GM12891 (cell line): ENCODE results near the gene ARHGEF40.

Experiments
- DNase-seq: peaks from one replicate; pipeline ENCODE4 v3.0.0; 2011; ENCODE audit warnings: low spot score; ENCODE audit not compliant: insufficient read length
- FAIRE-seq: peaks from 2 replicates; lab custom pipeline; 2011; peaks lifted over from hg19 to GRCh38; lab: Jason Lieb, UNC
- PAX5 ChIP-seq: IDR thresholded peaks from 2 replicates; pipeline ENCODE4 v1.6.1; 2011; ENCODE audit warnings: low read length, moderate library complexity, mild to moderate bottlenecking; ENCODE audit not compliant: insufficient read depth, severe bottlenecking
- POLR2A ChIP-seq: IDR thresholded peaks from 2 replicates; pipeline ENCODE4 v1.6.1; 2011; ENCODE audit warnings: low read depth, low read length, control low read depth
- POLR2AphosphoS5 ChIP-seq: IDR thresholded peaks from 2 replicates; pipeline ENCODE4 v1.6.1; 2011; ENCODE audit warnings: low read depth, low read length, control low read depth
- POU2F2 ChIP-seq: IDR thresholded peaks from 2 replicates; pipeline ENCODE4 v1.6.1; 2011; ENCODE audit warnings: low read depth, mild to moderate bottlenecking, control low read depth, low read length, moderate library complexity
- SPI1 ChIP-seq: IDR thresholded peaks from 2 replicates; pipeline ENCODE4 v1.6.1; 2011; ENCODE audit warnings: low read depth, low read length, control low read depth
- TAF1 ChIP-seq: IDR thresholded peaks from 2 replicates; pipeline ENCODE4 v1.6.1; 2011; ENCODE audit warnings: low read depth, low read length, control low read depth

ARHGEF40 gene

DNA sequence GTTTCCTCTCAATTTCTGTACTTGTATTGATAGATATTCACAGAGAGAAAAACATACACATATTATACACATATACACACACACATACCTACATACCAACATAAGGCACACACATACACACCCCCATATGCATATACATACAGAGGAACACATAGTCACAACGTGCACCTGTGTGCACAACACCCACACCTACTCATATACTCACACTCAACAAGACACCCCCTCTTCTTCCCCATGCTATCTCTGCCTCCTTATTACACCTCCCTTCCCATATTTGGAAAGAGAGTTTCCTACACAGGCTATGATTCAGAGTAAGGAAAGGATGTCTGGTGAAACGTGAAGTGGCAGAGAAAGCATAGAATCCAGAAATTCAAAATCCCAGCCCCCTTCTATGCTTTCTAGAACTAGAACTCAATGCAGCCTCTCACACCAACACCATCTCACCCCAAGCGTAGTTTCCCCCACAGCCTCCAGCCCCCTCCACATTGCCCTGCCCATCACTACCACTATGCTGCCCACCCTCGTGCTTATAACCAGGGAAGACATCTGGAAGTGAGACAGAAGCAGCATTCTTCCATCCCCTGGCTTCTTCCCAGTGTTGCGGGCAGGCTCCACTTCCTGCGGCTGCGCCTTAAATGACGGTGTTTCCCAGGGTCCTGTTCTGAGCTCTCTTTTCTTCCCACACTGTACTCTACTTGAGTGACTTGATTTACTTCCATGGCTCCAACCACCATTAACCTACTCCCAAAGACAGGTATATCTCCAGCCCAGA is 10.1 kb upstream of the ARHGEF40 start:
- FAIRE-seq (no peak), DNase-seq (no peak)
- TF ChIP-seq TAF1 (no peak), POLR2A (no peak), SPI1 (no peak), POU2F2 (no peak), POLR2AphosphoS5 (no peak), PAX5 (no peak)

DNA sequence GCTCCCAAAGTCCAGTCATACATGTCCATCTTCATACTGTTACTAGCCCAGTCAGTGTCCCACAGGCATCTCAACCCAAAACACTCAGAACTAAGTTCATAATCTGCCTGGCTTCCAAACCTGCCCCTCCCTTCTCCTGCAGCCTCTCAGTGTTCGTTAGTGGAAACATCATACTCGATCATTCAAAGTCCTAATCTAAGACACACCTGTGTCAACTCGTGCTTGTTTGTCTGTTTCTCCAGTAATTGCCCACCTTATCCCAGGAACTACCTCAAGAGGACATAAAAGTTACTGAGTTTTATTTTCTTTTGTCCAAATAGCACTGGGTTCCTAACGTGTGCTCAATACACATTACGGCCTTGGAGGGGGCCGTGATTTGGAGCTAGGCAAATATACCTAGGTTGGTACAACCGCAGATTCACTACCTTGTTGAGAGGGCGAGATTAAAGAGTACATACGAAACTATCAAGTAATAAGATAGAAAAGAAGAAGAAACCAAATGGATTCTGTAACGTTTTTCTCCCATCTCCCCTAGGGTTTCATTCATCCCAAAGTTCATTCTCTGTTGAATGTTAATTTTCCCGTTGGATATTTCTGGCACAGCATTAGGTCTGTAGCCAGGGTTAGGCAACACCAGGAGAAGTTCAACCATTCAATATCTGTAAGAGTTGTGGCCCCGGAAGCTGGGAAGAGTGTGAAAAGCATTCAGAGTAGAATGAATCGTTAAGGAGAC is 9.3 kb upstream of the ARHGEF40 start:
- FAIRE-seq (no peak), DNase-seq (no peak)
- TF ChIP-seq POLR2AphosphoS5 (no peak), POLR2A (no peak), TAF1 (no peak), SPI1 (no peak), POU2F2 (no peak), PAX5 (no peak)

DNA sequence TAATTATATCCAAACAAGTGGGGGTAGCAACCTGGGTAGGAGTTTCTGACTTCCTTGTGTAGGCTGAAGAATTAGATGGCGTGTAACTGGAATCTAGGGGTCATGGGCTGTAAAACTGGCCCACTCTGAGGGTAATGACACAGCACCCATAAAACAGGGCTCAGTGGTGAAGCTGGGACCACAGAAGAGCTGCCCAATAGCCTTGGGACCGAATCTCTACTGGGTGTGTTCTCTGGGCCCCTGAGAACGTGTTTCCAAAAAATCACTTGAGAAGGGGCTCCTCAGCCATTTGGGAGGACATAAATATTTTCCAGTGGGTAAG is 8.8 kb upstream of the ARHGEF40 start:
- DNase-seq (no peak), FAIRE-seq (no peak)
- TF ChIP-seq POLR2A = no peak
- no peak for TF ChIP-seq POU2F2
- no peak for TF ChIP-seq SPI1
- no peak for TF ChIP-seq POLR2AphosphoS5
- TF ChIP-seq TAF1 = no peak
- no peak for TF ChIP-seq PAX5

DNA sequence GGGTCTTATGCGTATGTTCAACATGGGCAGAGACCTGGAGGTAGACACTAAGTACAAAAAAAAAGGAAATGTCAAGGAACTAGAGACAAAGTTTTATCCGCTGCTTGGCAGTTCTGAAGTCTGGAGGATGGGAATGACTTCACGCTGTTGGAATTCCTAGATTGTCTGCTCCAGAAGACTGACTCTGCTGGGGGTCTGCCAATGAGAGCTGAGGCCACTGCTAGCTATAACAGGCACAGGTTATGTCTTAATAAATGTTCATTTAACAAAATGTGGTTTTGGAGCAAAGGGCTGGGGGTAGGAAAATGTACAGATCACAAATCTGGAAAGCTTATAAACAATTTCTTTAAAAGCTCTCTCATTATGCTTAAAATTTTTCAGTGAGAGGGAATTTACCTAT is 6.6 kb upstream of the ARHGEF40 start:
- FAIRE-seq (no peak), DNase-seq (no peak)
- no peak for TF ChIP-seq POLR2A

DNA sequence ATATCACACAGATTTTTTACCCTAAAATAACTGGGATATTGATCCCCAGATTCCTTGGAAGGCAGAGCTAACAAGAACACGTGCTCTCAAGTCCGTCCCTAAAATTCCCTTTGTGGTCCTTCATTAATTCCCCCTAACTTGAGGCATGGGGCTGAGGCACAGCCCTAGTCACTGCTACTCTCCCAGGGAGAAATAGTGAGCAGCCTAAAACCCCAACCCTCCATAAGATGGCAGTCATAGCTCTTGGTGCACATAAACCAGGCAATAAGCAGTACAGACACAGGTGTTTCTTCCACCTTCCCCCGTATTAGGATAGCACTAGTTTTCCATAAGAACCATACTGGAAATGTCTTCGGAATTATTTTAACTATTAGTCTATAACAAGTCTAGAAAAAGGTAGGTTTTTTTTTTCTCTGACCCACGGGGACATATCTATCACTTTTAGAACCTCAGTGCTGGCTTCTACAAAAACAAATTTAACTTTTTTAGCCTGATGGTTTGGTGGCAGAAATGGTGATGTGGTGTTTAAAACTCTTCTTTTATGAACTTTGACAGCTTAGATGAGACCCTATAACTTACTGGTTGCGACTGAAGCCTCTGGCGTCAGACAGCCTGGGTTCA is 3.1 kb upstream of the ARHGEF40 start:
- no peak for DNase-seq

DNA sequence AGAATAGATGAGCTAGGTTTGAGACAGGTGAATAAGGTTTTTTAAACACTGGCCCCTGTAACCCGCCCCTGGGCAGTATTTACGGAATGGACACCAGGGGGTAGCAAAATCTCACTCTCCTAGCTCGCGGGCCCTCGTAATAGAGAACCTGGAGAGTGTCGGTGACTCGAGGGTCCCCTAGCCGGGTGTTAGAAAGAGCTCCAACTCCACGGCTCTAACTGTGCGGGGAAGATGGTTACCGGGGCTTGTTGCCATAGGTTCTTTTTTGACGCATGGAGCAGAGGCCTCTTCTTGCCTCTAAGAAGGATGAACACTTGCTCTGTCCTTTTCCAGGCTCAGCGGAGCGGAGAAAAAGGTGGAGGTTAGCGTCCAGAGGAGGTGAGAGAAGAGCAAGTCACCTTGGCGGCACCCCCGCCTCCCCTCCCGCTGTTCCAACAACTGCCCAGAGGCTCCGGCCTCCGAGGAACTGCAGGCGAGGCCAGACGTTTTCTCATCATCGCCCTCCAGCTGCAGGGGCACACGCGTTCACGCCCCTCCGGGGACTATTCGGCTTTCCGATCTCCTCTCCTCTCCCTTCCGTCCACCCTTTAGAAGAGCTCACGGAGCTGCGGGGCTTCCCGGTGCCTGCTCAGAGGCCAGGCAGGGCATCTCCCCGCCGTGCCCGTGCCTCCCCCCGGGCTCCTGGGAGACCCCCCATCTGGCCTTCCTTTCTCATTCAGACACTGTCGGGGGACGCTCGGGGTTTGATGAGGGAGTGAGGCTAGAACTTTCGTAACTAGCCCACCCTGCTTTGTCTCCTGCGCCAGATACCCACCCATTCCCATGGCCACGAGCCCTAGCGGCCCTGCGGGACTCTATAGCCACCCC is 1.4 kb upstream of the ARHGEF40 start:
- no peak for TF ChIP-seq SPI1
- no peak for TF ChIP-seq PAX5
- no peak for TF ChIP-seq POLR2A
- TF ChIP-seq TAF1 = no peak
- TF ChIP-seq POLR2AphosphoS5 = no peak
- no peak for TF ChIP-seq POU2F2
- FAIRE-seq (no peak), DNase-seq (no peak)

More for the DNA sequence above, 3.1 kb upstream of the ARHGEF40 start:
- TF ChIP-seq POU2F2 (no peak), SPI1 (no peak), POLR2AphosphoS5 (no peak), TAF1 (no peak), PAX5 (no peak), POLR2A (no peak)
- no peak for FAIRE-seq

DNA sequence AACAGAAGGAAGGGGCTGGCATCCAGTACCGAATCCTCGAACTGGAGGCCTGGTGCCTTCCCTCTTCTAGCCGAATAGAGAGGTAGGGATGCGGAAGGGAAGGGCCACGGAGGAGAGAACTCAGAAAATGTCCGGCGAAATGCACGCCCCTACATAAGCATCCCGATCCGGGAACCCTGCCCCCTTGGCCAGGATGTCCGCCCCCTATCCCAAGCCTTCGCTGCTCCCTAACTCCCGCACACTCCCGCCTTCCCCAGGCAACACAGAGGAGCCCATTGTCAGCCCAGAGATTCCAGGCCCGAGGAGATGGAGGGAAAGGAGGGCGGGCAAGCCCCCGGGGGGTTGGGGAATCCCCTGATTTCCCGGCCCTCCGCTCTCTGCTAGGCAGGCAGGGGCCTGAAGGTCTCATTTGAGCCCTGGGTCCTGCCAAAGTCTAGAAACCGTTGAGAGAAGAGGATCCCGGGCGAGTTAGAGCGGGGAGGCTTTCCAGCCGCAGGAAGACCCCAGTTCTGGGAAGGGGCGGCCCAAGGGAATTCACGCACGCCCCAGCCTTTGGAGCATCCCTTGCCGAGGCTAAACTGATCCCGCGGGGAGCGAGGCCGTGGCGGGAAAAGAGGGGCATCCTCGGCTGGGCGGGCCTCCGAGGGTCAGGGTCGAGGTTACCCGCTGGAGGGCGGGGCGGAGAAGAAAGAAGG is 569 bp upstream of the ARHGEF40 start:
- DNase-seq = no peak
- TF ChIP-seq PAX5 = no peak
- FAIRE-seq = no peak

DNA sequence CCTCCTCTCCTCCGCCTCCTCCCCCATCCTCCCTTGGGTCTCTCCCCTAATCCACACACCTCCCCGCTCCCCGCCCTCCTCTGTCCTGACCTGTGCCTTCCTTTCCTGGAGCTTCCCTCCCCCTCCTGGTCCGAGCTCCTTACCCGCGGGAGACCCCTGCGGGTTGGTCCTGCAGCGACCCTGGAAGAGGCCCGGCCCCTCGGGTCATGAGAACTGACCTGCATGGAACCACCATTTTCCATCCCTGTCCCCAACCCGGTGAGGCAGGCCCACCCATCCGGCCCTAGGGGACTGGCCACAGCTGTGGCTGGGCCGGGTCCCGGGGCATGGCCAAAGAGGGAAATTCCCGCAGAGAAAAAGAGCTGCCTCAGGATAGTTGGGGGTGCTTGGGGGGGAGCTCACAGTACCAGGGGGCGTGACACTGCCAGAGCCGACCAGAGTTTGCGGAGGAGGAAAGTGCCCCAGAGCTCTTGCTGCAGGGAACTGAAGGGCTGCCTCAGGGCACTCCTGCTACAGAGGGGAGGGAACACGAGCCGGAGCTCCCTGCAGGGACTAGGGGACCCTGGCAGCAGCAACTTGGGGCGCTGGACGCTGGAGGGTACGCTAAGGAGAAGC is 613 bp downstream of the ARHGEF40 start:
- DNase-seq = no peak
- FAIRE-seq = no peak
- TF ChIP-seq TAF1 = no peak
- no peak for TF ChIP-seq POLR2AphosphoS5
- no peak for TF ChIP-seq PAX5
- no peak for TF ChIP-seq POLR2A
- no peak for TF ChIP-seq SPI1
- no peak for TF ChIP-seq POU2F2
